ENCODE data around the gene MPG.
A peak's percentile ranks its signal among the peaks of the same experiment; 100 is the strongest.
"Not testable (repeated sequence)": the region's sequence is repeated elsewhere in the genome, so short reads cannot be mapped to it uniquely, and the experiment has no call there.

The MPG gene, protein sequence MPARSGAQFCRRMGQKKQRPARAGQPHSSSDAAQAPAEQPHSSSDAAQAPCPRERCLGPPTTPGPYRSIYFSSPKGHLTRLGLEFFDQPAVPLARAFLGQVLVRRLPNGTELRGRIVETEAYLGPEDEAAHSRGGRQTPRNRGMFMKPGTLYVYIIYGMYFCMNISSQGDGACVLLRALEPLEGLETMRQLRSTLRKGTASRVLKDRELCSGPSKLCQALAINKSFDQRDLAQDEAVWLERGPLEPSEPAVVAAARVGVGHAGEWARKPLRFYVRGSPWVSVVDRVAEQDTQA

DNA sequence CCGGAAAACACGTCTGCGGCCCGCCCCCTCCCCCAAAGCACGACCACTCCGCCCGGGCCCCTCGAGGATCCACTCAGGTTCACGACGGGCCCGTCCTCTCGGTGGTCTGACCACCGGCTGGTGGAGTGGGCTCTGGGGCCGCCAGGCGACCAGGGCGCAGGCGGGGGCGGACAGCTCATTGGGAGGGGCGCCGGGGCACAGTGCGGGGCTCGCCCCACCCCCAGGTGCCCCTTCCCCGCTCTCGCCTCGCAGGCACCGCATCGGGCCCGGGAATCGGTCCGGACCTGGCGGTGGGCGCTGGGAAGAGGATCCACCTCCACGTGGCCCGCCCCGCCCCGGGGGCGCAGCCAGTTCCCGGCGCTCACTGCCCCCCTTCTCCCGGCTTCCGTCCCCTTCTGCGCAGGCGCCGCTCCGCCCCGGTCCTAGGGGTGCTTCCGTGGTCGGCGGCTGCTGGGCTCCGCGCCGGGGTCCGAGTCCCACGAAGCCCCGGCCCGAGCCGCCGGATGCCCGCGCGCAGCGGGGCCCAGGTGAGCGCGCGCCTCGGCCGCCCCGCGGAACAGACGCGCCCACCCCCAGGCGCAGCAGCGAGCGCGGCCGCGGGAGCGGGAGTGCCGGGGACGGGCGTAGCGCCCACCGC, at the start of gene MPG:
Gene MPG (plus strand): TSS at position 419 of the 637 bp plus-strand sequence. CDS start 85 bp downstream, at position 504.
- peak; percentile 62 to 78 (median 68) for DNase-seq (ENCODE audit: low read depth in 2 of 3, low spot score in 1 of 3)

DNA sequence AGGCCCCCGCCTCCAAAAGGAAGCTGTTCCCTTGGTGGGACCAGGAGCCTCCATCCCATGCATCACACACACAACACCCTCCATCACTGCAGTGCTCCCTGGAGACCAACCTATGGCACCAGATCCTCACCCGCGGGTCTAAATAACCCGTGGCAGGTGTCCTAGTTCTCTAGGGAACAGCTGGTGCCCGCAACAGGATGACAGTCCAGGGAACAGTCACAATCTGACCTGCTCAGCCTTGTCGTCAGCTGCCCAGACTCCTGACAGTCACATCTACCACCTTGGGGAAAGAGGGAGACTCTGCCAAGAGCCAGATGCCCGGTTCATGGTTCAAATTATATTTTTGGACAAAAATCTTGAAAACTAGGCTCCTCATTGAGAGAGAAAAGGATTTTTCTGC, 47.4 kb upstream of the MPG start:
- not testable (repeated sequence) for DNase-seq (ENCODE audit: low read depth in 2 of 3, low spot score in 1 of 3)

DNA sequence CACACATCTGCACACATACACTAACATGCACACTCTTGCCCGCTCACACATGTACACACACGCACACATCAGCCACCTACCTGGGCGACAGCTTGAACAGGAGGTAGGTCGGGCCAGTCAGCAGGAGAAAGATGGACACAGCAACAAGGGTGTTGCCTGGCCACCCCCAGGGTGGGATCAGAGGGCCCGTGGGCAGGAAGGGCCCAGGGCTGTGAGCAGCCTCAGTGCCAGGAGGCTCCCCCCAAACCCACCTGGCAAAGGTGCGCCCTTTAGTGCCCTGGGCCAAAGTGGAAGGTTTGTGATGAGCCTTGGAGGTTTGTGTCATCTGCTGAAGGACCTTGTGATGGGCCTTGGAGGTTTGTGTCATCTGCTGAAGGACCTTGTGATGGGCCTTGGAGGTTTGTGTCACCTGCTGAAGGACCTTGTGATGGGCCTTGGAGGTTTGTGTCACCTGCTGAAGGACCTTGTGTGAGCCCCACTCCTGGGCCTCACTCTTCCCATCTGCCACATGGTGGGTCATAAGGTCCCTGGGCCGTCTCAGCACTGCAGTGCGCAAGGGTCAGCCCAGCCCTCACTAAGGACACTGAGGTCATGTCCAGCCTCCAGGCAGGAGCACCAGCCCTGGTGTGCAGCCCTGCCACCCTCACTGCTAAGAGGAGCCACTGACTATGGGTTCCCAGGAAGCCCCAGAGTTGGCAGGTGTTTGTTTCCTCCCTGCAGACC, 44.7 kb upstream of the MPG start:
- not testable (repeated sequence) for DNase-seq (ENCODE audit: low read depth in 2 of 3, low spot score in 1 of 3)

DNA sequence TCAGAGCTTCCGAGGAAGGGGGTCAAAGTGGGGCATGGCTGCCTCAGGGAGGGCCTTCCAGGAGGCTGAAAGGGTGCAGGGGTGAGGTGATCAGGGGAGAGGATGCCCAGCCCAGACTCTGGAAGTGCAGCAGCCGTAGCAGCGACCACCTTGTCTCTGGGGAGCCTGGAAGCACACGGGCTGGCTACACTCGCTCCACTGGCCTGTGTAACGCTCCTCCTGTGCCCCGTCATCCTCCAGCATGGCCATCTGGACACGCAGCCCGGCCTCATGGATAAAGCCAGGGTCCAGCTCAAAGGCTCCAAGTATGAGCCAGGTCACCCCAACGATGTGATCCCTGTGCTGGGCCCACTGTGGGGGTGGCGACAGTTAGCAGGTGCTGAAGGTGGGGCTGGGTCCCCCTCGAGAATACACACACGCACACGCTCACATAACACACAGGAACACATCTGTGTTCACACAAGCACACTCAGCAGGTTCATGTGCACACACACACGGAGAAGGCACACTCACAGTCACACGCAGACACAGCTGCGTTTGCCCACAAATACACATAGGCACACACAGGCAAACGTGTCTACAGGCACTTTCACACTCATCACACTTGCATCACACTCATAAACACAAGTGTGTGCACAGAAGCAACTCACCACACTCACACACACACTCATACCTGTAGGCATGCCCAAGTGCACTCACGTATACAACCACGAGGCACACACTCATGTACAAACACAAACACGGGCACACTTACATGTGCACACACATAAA, 44.0 kb upstream of the MPG start:
- DNase-seq (ENCODE audit: low read depth in 2 of 3, low spot score in 1 of 3) = no peak

DNA sequence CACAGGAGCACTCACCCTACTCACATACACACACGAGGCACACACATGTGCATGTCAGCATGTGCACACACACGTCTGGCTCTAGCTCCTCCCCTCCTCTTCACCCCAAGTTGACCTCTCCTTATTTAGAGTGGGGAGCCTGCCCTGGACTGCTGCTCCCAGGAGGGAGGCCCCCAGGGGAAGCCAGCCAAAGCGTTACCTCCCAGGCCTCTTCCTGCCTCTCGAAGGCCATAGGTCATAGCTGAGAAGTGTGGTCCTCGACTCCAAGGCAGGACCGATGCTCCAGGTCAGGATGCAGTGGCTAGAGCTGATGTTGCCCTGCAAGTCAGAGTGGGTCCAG, 43.4 kb upstream of the MPG start:
- no peak for DNase-seq (ENCODE audit: low read depth in 2 of 3, low spot score in 1 of 3)

DNA sequence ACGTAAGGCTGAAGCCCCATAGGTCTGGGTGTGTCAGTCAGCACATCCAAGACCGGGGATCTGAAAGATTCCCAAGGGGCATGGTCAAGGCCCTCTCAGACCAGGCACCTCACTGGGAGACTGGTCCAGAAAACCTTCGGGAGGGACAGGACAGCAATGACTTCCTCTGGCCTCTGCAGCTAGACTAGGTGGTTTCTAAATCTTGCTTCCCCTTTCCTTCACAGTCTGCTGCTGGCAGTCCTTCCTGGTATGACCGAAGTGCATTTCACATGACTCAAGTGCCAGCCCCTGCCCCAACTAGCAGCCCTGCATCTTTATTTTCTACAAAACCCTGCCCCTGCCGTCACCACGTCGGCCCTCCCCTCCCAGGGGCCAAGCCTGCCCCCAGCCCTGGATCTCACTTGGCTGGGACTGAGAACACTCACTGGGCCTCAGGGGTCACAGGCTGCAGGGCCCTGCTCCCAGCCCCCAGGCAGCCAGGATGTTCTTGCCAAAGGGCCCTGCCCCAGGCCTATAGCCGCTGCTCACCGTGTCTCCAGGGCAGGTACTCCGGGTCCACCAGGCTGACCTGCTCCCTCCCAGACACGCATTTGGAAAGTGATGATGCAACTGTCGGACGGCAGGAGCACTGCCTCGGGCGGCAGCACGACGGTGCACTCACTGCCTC, 42.9 kb upstream of the MPG start:
- DNase-seq (ENCODE audit: low read depth in 2 of 3, low spot score in 1 of 3) = no peak

DNA sequence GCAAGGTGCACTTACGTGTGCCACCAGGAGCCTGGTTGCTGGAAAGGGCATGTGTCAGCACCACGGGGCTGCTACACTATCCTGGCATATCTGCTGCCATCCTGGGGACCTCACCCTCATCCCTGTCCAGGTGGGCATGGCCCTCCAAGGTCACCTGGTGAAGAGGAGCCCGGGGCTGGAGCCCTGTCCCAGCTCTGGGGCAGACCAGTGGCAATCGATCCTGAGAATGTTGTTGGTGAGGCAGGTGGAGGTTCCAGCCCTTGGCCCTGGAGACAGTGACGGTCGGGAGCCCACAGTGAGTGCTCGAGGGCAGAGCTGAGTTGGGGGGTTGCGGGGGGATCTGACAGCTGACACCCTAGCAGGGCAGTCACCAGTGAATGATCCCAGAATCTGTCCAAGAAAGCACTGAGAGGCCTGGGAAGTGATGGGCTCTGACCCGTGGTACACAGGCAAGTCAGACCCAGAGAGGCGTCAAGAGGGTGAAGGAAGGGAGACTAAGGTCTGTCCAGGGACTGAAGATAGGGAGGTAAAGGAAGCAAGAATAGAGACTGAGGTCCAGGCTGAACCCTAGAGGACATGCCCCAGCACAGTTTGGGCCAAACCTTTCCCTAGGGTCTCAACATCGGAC, 42.2 kb upstream of the MPG start:
- DNase-seq (ENCODE audit: low read depth in 2 of 3, low spot score in 1 of 3) = no peak

DNA sequence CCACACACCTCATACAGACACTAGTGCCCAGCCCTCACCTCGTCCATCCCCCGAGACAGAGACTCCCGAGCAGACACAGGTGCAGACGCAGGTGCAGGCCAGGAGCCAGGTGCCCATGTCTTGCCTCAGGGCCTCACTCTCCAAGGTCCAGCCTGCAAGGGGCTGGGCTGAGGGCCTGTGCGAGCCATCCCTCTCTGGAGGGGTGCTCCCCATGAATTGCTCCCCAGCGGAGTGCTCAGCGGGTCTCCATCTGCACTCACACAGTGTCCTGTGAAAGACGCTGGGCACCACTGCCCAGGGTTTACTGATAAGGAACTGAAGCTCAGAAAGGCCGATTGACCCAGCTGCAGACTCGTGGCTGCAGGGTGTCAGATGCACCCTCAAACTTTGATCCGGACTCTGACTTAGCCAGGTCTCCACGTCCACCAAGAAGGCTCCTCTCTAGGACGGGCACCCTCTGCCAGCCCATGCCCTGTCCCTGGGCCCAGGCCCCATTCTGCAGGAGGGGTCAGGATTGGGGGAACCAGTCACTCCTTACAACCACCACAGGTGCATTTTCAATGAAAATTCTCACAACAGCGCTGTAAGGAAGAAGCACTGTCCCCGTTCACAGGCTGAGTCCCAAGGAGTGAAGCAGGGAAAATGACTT, 41.6 kb upstream of the MPG start:
- no peak for DNase-seq (ENCODE audit: low read depth in 2 of 3, low spot score in 1 of 3)

DNA sequence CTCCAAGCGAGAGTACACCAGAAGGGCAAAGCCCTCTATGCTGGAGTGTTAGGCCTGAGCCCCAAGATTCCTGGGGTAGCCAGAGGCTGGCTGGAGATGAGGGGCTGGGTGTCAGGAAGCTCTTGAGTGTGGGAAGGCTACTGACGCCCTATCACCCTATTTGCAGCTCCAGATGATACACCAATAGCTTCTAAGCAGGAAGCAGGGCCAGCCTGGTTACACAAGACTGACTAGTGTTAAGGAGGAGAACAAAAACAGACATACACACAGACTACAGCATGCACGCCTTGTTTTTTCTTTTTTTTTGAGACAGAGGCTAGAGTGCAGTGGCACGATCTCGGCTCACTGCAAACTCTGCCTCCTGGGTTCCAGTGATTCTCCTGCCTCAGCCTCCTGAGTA, 40.5 kb upstream of the MPG start:
- DNase-seq (ENCODE audit: low read depth in 2 of 3, low spot score in 1 of 3) = no peak

DNA sequence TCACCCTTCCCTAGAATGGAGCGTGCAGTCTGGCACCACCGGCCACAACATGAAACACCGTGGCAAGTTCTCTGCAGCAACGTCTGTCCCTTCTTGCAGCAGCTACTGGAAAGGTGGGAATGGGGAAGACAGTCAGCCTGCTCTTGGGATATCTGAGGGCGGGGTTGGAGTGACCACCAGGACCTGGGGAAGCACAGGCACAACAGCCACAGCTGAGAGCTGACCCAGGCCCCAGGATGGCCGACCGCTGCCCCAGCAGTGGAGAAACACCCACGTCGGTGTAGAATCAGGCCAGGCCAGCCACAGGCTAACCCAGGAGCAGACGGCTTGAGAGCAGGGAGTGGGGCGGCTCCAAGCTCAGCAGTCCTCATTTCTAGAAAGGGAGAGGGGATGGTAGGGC, 39.8 kb upstream of the MPG start:
- DNase-seq (ENCODE audit: low read depth in 2 of 3, low spot score in 1 of 3) = not testable (repeated sequence)

DNA sequence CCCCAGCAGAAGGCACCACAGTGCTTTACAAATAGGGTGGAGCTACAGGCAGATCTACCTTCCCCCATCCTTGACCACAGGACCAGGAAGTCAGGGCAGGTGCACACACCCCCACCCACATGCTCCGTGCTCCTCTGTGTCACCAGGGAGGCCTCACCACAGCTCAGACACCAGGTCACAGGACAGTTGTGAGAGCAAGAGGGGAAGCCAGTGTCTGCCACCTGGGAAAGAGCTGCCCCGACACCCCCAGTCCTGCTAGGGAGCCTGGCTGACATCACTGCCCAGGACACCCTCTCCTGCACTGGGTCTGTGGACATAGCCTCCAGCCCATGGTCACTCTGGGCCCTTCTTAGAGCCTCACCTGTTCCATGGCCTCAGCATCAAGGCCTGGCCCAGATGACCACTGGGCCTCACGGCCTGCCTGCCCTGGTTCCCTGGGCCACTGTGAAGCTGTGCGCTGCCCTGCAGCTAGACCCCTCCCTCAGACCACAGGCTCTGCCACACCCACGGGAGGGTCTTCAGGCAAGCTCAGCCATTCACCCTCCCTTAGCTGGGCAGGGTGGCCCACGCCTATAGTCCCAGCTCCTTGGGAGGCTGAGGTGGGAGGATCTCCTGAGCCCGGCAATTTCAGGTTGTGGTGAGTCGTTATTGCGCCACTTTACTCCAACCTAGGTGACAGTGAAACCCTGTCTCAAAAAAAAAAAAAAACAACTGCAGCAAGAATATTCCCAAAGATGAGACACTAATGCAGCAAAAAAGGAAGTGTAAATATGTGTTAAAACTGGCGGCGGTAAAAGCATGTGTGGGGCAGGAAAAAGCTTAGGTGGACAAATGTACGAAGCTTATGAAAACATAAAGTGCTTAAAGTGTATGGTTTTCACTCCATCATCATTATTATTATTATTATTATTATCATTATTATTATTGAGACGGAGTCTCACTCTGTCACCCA, 38.8 kb upstream of the MPG start:
- peak in 1 of 3 donors; percentile 25 for DNase-seq (ENCODE audit: low read depth in 2 of 3, low spot score in 1 of 3)

DNA sequence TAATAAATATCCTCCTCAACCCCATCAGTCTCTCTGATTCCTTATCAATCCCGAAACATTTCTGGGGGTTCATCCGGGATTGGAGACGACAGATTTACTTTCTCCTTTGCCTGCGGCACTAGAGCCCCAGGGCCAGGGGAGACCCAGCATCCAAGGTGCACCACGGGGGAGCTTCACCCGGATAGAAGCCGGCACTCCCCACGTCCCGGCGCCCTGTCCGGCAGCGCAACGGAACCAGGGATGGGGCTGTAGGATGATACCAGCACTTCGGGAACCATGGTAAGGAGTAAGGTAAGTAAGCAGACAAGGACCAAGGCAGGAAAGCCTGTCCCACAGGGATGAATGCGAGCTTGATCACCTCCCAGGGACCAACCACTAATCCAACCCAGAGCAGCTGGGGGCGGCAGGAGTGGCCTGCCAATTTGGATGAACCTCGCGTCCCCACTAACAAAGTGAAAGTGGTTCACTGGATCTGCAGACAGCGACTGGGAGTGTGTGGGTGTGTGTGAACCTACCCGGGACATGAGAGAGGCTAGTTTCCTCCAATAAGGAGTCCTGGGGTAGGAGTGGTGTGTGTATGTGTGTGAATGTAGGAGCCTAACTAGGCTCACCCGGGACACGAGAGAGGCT, 36.5 kb upstream of the MPG start:
- no peak for DNase-seq (ENCODE audit: low read depth in 2 of 3, low spot score in 1 of 3)

DNA sequence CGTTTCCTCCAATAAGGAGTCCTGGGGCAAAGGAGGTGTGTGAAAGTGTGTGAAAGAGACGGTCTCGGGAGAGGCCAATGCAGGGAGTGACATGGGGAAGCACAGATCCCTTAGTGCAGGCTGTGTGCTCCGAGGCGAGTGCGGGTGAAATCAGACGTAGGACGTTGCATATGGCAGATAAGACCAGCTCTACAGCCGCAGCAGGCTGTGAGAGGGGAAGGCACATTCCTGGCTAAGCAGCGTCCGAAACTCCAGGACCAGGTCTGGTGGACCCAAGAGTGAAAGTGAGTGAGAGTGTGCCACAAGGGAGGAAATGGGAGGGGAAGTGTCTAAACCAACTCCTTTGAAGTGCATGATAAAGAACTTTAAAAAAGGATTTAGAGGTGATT, 36.0 kb upstream of the MPG start:
- no peak for DNase-seq (ENCODE audit: low read depth in 2 of 3, low spot score in 1 of 3)

DNA sequence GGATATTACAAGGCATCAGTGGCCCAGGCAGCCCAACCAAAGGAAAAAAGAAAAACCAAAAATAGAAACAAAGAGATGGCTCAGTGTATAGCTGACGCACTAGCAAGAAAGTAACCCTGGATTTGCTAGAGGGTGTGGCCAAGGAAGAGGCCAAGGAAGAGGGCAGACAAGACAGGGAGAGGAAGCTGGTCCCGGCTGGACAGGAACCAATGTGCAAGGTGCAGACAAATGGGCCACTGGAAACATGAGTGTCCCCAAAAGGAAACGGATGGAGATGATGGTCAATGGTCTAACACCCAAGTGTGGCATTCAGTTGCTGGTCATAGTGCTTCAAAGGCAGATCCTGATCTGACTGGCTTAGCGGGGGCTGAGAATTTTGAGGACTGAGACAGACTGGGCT, 35.3 kb upstream of the MPG start:
- DNase-seq (ENCODE audit: low read depth in 2 of 3, low spot score in 1 of 3) = no peak

DNA sequence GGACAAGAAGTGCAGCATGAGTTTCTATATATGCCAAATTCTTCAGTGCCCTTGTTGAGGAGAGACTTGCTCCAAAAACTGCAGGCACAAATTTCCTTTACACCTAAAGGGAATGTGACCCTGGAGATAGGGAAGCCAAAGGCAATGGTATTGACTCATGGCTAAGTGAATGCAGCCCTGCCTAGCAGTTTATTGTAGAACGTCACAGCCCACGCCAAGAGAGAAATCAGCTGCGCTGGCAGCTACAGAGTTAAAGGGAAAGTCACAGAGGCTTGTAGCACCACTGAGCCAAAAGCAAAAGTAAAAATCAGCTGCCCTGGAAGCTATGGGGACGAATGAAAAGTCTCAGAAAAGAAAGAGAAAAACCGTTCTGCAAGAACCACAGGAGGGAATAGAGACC, 34.7 kb upstream of the MPG start:
- no peak for DNase-seq (ENCODE audit: low read depth in 2 of 3, low spot score in 1 of 3)

DNA sequence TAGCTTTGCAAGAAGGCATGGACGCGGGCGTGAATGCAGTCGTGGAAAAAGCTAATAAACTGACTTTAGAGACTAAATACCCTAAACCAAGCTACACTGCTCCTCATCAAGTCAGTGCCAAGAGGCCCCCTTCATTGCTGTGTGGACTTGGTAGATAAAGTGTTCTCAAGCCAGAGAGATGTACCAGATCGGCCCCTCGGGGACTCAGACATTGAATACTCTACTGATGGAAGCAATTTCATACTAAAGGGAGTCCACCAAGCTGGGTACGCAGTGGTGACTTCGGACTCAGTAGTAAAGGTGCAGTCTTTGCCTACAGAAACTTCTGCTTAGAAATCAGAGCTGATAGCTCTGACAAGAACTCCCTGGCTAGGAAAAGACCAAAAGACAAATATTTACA, 33.4 kb upstream of the MPG start:
- DNase-seq (ENCODE audit: low read depth in 2 of 3, low spot score in 1 of 3) = no peak

DNA sequence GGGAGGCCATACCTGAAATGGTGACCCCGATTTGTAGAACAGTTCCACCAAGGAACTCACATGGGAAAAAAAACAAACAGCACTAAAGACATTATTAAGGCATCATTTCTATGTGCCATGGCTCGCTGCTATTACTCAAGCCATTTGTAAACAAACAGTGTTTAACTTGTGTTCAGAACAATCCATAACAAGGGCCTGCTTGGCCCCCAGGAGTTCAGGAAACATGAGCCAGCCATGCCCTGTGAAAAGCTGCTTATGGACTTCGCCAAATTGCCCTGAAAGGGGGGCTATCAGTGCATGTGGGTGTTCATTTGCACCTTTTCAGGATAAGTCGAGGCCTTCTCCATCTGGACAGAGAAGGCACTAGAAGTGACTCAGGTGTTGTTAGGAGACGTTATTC, 32.6 kb upstream of the MPG start:
- DNase-seq (ENCODE audit: low read depth in 2 of 3, low spot score in 1 of 3) = no peak

DNA sequence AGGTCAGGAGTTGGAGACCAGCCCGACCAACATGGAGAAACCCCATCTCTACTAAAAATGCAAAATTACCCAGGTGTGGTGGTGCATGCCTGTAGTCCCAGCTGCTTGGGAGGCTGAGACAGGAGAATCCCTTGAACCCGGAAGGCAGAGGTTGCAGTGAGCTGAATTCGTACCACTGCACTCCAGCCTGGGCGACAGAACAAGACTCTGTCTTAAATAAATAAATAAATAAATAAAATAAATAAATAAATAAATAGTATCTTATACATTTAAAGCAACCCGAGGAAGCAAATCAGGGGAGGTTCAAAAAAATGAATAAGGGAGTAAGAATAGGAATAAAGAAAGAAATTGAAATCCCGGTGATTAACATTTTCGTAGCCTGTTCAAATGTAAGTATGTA, 31.5 kb upstream of the MPG start:
- DNase-seq (ENCODE audit: low read depth in 2 of 3, low spot score in 1 of 3) = not testable (repeated sequence)

DNA sequence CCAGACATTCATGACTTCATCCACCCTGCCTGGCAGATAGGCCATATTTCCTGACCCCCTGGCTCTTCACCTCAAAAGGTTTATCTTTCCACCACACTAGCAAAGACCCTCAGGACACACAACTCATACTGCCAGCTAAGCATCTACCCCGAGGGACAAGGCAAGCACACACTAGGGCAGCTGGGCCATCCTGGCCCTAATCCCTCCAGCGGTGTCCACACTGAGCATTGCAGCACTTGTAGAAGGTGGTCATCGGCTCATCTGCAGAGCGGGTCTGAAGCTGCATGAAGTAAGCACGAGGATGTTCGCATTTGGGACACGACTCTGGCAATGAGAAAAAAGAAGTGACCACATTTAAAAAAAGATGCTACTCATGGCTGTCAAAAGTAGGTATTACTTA, 30.8 kb upstream of the MPG start:
- DNase-seq (ENCODE audit: low read depth in 2 of 3, low spot score in 1 of 3) = no peak
